ENCODE measurements around the gene NDUFV1.

DNA sequence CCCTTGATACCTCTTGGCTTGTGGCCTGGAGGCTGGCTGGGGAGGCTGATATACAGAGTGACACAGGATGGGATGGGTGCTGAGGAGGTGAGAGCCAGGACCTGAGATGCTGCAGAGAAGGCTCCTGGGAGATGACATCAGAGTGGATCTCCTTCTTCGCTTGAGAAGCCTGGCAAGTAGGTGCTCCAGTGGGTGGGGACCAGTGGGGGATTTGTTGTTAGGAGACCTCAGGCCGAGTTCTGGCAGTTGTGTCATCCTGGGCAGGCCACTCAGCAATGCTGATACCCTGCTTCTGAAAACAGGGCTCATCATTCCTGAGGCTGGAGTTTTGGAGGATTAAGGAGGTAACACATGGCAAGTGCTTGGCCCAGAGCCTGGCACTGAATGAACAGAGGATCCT is 1.9 kb upstream of the NDUFV1 start:
- no peak for TF ChIP-seq GATA2 (IDR thresholded peaks at IDR 0.05; ENCODE audit: low read depth, low read length)
- TF ChIP-seq GATA3 (IDR thresholded peaks at IDR 0.05; ENCODE audit: low read depth, low read length) = no peak

Data from SH-SY5Y (cell line).